T-helper 2 cell treated with Interferon-gamma antibody and Interleukin-4, amounts not matched to agents 100 ng/mL and 5 ng/mL, for 36 hours (primary cell): ENCODE data around the gene FKBP8. TPM values are rescaled to one million over a fixed set of nuclear protein-coding genes. Genes with fewer than 3 reads are reported as not detected.
"Not testable (repeated sequence)": the region's sequence is repeated elsewhere in the genome, so short reads cannot be mapped to it uniquely, and the experiment has no call there.

ENCODE experiments used
- intact Hi-C: fragments of 100-400 bp; cut with micrococcal nuclease; formaldehyde crosslinking; loops from one replicate; pipeline ENCODE4 v1.15.1; 2023
- total RNA-seq: library from RNA; stranded (reverse); gene quantifications from 2 replicates; pipeline ENCODE4 v1.2.3, GENCODE V29; 2022

Gene FKBP8
- total RNA-seq, result 191 and 201 TPM in 2 replicates

DNA sequence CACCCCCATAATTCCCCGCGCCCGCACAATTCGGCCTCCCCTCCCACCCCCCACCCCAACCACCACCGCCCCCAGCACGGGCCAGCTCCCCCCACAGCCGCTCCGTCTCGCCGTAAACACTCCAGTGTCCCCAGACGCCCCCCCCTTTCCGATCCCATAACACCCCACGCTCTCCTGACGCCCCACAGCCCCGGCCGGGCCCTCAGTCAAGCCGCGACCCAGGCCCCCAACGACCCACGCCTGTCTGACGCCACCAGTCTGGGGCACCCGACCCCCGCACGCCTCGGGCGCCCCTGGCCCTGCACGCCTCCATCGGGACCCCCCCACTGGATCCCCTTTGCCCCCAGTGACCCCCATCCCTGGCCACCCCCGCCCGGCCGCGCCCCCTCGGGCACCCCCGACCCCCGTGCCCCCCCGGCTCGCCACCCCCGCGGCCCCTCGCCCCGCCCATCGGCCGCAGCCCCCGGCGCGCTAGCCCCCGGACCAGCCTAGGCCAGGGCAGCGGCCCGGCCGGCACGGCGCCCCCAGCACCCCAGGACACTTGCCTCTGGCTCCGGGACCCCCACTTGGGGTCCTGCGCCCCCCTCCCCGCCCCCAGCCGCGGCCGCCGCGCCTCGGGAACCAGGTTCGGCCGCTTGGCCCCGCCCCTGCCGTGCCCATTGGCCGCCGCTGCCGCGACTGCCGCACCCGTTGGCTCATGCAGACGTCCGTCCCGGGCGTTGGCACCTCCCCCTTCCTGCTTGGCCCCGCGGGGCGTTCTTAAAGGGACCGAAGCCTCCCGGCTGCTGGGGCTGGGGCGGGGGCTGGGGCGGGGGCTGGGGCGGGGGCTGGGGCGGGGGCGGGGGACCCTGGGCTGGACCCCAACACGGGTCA is at the start of gene FKBP8:
TSS of gene FKBP8 (minus strand) at position 633 of the 873 bp plus-strand sequence. CDS start 1,603 bp downstream, outside the sequence.
- intact Hi-C loops, result loop anchor here (1.0 kb wide), 2 partner anchors 21 to 46 kb away; partner anchors contain the start of gene ELL

DNA sequence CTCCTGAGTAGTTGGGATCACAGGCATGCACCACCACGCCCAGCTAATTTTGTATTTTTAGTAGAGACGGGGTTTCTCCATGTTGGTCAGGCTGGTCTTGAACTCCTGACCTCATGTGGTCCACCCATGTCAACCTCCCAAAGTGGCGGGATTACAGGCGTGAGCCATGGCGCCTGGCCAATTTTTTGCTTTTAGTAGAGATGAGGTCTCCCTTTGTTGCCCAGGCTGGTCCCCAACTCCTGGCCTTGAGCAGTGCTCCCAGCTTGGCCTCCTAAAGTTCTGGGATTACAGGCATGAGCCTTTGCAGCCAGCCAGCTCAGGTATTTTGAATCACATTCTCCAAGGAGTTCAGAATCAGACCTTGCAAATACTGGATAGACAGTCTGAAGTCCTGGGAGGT is 49.4 kb upstream of the FKBP8 start:
- intact Hi-C loops, result not testable (repeated sequence)

DNA sequence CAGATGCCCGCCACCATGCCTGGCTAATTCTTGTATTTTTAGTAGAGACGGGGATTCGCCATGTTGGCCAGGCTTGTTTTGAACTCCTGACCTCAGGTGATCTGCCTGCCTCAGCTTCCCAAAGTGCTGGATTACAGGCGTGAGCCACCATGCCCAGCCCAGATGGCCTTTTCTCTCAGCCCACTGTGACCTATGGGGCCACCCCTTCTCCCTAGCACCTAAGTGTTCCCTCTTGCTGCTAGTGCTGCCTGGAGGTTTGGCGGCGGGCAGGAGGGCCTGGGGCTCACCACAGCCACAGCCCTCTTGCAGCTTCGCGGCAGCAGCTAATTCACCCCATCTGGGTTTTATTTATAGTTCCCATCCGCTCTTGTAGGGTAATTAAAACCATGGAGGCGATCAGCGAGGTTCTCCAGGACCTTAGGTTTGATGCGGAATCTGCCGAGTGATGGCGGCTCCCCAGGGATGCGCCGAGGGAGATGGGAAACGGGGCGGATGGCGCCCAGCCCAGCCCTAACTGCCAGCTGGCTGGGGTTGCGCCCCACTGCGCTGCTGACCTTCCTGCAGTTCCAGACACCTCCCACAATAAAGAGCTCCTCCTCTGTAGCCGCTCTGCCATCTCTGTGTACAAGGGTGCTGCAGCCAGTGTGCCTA is 48.5 kb upstream of the FKBP8 start:
- intact Hi-C loops, result no loop called here

DNA sequence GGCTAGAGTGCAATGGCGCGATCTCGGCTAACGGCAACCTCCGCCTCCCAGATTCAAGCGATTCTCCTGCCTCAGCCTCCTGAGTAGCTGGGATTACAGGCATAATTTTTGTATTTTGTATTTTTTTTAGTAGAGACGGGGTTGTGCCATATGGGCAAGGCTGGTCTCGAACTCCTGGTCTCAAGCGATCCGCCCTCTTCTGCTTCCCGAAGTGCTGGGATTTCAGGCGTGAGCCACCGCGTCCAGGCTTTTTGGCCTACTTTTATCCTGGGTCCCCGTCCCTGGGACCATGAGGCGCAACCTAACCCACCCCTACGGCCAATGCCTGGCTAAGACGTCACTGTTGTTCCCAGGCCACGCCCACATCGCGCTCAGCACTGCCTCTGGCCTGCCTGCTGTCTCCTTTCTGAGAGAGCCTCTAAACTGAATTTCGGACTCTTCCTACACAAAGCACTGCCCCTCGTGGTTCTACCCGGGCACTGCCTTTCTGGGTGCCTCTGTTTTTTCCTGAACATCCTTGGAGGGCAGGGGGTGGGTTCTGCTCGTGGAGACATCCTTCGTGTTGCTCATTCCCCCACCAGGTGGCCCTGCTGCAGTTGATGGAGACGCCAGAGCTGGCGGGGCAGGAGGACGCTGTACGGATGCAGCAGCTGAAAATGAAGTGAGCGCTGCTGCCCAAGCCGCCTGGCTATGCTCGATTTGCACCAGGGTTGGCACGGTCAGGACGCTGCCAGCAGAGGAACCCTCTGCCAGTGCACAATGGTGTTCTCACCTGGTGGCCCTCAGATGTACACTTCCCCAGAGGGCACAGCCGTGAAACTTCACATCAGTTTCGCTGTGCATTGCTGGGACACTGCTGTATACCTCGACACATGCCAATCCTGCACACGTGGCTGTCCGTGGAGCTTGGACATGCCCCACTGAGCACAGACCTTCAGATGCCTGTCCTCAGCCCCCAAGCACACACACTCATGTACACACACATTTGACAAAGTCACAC is 47.2 kb upstream of the FKBP8 start:
- intact Hi-C loops, result no loop called here

DNA sequence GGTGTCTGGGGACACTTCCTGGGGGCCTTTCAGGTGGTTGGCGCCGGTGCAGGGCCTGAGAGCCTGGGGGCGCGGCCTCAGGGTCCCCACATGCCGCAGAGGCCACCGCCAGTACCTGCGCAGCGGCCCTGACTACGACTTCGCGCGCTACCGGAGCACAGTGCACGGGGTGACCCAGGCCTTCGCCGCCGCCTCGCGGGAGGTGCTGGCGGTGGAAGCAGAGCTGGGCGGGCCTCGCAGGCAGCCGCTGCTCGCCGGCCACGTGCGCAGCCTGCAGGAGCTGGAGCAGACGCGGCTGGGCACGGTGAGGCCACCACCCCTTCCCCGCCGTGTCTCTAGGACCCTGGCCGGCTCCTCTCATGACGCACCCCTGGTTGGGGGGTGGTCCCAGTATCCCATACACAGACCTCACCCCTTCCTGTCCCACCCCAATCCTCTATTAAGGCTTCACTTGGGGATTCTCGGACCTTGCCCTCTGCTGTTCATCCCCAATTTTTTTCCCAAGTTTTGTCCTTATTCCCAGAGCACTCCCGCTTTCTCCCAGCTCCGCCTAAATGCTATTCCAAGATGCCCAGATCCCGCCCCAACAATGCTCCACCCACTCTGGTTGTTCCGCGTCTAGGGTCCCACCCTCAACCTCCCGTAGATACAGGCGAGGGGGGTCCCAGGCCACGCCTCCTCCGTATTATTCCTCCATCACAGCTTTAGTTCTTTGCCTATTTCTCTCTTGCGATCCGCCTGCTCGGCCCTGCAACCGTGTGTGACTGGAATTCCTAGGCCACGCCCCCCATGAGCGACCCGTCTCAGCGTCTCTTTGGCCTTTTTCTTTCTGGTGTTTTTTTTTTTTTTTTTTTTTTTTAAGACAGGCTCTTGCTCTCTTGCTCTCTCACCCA is 46.3 kb upstream of the FKBP8 start:
- intact Hi-C loops, result loop anchor here (1.0 to 5.0 kb wide), 4 partner anchors 46 to 122 kb away; partner anchors contain the start of genes ELL, FKBP8 and KLHL26

DNA sequence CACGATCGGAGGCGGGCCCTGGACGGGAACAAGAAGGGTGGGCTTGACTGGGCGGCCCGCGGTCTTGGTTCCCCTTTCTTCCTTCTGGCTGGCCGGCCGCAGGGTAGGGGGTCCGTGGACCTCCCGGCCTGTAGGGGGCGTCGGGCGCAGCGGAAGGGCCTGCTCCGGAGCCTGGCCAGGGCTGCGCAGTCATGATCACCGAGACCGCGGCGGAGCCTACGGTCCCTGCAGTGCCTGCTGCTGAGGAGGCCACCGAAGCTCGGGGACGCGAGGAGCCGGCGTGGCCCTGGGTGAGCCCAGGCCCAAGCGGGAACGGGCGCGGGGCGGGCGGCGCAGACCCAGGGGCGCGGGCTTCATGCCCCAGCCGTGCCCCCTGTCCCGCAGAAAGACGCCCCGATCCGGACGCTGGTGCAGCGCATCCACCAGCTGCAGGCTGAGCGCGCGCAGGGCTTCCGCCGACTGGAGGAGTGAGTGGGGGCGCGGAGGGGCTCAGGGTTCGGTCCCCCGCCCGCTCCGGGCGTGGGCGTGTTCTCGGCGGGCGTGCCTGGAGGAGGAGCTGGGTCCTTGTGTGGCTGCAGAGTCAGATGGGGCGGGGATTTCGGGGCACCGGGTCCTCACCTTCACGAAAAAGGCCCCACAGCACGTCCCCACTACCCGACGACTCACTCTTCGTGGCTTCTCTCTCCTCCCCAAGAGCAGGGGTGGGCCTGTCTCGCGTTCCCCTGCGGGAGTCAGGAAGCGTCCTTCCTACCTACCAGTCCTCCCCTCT is 45.4 kb upstream of the FKBP8 start, which contains the start of gene REX1BD:
TSS of gene REX1BD (plus strand) at position 188 of the 769 bp plus-strand sequence. CDS start at position 192, 4 bp downstream.
- intact Hi-C loops, result loop anchor here (1.0 to 5.0 kb wide), 5 partner anchors 17 to 121 kb away; partner anchors contain the start of genes ELL, FKBP8, KLHL26 and UBA52

DNA sequence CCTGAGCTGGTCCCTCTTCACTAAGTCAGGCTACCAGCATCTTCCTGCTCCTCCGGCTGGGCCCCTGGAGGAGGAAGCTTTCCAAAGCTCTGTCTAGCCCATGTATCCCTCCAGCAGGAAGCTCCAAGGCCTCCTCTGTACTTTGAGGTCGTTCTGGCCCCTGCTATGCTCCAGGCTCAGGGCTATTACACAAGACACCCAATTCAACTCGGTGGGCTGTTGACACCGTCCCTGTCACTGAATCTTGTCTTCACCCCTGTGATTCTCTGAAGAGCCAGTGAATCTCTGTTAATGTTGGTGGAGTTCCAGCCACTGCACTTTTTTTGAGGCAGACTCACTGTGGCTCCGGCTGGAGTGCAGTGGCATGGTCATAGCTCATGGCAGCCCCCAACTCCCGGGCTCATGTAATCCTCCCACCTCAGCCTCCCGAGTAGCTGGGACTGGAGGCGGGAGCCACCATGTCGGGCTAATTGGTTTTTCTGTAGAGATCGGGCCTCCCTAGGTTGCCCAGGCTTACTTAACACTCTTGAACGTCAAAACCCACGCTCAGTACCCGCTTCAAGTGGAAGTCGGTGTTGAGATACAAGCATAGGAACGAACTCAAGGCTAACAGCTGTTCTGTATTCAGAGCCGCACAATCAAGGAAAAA is 44.7 kb upstream of the FKBP8 start:
- intact Hi-C loops, result loop anchor here (1.0 to 5.0 kb wide), 3 partner anchors 17 to 121 kb away; partner anchors contain the start of genes KLHL26 and UBA52

DNA sequence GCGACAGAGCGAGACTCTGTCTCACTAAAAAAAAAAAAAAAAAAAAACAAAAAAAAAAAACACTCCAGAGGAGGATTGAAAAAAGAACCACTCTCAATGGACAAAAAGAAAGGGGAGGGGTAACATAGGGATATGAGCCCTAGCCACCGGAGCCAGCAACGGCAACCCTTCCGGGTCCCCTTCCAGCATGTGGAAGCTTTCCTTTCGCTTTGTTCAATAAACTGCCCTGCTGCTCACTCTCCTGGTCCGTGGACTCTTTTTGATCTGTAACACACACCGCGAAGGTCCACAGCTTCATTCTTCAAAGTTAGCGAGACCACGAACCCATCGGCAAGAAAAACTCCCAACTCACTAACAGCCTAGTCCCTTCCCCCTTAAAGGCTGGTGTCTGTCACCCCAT is 44.2 kb upstream of the FKBP8 start:
- intact Hi-C loops, result loop anchor here (5.0 kb wide), 1 partner anchor 120 kb away; no protein-coding TSS in a partner anchor

DNA sequence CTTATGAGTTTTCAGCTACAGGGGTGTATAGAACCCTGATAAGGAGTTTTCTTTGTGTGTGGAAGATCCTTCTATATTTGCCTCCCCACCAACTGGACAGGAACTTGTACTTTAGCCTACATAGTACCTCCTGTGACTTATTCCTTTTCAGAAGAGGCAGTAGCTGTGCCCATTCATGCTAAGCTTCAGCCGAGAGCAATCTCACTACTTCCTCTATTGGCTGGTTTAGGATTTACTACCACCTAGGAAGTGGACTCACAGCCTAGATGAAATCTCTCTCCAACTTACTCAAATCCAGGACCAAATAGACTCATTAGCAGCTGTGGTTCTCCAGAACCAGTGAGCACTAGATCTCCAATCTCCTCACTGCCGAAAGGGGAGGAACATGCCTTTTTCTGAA is 42.9 kb upstream of the FKBP8 start:
- intact Hi-C loops, result loop anchor here (5.0 kb wide), 1 partner anchor 119 kb away; no protein-coding TSS in a partner anchor

DNA sequence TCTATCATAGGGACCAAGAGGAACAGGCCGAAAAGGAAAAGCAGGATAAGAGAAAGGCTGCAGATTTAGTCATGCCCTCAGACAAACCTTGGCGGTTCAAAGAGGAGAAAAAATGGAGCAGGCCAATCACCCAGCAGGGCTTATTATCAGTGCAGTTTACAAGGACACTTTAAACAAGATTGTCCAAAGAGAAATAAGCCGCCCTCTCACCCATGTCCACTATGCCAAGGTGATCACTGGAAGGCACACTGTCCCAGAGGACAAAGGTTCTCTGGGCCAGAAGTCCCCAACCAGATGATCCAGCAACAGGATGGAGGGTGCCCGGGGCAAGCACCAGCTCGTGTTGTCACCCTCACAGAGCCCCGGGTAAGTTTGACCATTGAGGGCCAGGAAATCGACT is 36.9 kb upstream of the FKBP8 start:
- intact Hi-C loops, result no loop called here

DNA sequence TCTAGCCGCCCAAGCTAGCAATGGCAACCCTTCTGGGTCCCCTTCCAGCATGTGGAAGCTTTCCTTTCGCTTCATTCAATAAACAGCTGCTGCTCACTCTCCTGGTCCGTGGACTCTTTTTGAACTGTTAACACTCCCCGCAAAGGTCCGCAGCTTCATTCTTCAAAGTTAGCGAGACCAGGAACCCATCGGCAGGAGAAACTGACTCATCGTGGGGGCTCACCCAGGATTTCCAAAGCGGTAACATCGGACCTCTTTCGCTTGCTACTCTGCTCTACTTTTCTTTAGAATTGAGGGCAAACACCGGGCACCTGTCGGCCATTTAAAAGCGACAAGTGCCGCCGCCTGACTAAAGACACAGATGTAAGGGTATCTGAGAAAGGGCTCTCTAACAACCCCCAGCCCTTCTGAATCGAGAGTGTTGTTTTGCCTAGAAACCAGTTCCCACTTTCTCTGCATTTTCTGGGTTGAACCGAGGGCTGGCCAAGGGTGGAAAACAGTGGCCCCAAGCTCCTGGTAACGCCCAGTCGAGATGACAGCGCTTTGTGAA is 34.1 kb upstream of the FKBP8 start:
- intact Hi-C loops, result no loop called here

DNA sequence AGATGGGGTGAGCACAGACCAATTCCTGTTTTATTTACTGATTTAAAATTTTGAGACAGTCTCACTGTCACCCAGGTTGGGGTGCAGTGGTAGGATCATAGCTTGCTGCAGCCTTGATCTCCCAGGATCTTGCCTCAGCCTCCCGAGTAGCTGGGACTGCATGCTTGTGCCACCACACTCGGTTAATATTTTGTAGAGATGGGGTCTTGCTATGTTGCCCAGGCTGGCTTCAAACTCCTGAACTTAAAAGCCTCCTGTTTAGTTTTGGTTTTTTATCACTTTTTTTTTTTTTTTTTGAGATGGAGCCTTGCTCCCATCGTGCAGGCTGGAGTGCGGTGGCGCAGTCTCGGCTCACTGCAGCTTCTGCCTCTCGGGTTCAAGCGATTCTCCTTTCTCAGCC is 33.0 kb upstream of the FKBP8 start:
- intact Hi-C loops, result no loop called here

DNA sequence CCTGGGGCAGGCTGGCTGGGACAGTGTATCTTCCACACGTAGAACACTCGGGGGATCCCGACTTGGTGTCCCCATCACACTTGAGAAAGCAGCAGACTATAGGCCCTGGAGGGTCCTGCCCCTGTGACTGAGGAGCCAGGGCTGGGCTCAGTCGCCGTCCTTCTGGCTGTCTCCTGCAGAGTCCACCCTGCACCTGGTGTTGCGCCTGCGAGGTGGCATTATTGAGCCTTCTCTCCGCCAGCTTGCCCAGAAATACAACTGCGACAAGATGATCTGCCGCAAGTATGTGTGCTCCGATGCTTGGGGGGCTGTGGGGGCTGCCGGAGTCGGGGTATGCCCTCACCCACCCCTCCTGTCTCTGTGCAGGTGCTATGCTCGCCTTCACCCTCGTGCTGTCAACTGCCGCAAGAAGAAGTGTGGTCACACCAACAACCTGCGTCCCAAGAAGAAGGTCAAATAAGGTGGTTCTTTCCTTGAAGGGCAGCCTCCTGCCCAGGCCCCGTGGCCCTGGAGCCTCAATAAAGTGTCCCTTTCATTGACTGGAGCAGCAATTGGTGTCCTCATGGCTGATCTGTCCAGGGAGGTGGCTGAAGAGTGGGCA is 31.4 kb upstream of the FKBP8 start:
- intact Hi-C loops, result no loop called here

DNA sequence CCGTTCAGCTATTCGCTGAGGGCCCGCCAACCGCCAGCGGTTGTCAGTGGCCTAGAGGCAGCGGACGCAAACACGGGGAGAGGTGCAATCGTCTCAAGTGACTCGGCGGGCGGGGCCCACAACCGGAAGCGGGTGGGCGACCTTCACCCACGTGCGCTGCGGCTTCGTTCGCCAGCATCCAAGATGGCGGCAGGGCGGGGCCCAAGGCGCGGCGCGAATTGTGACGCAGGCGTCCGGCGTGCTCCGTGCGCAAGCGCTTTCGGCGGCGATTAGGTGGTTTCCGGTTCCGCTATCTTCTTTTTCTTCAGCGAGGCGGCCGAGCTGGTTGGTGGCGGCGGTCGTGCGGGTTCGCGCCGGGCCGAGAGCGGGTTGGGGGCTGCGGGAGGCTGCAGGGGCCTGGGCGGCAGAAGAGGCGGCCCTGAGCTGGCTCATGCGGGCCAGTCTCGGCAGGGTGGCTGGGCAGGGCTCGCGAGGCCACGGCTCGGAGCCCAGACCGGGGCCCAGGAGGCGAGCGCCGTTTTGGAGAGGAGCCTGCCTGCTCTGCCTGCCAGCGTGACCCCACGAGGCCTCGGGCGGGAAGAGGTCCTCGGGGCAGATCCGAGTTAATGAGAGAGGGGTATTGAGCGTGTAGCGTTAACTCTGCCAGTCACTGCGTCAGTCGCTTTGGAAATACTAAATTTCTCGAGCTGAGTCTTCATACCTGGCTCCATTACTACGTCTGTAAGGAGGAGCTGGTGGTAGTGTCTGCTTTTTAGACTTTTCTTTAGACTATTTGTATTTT is 28.4 kb upstream of the FKBP8 start, which contains the start of gene UBA52:
TSS of gene UBA52 (plus strand) at position 294 of the 781 bp plus-strand sequence. CDS start 1,444 bp downstream, outside the sequence.
- intact Hi-C loops, result loop anchor here (1.0 kb wide), 6 partner anchors 14 to 348 kb away; partner anchors contain the start of genes COPE, DDX49, ELL and KXD1

DNA sequence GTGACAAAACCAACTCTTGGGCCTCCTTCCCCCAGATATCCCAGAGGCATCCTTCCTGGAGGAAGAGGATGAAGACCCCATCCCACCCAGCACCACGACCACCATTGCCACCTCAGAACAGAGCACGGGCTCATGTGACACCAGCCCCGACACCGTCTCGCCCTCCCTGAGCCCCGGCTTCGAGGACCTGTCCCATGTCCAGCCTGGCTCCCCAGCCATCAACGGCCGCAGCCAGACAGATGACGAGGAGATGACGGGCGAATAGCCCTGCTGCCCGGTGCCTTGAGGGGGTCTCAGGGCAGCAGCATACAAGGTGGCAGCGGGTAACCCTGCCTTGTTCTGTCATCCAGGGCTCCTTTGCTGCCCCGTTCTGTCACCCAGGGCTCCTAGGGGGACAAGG is 25.0 kb upstream of the FKBP8 start:
- intact Hi-C loops, result no loop called here

DNA sequence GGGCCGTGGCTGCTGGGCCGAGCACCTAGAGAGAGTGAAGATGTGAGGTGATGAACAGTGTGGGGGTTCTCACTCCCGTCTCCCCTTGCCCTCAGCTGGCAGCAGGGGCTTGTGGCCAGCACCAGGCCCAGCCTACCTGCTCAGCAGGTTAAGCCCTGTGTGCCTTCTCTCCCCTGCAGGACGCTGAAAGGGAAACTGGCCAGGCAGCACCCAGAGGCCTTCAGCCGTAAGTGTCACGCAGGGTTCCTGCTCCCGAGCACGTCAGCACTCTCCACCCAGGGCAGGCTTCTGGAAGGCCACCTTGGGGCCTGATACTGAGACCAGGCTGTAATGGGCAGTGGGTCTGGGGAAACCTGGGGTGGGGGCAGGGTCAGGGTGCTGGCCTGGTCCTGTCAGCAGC is 23.6 kb upstream of the FKBP8 start:
- intact Hi-C loops, result no loop called here

DNA sequence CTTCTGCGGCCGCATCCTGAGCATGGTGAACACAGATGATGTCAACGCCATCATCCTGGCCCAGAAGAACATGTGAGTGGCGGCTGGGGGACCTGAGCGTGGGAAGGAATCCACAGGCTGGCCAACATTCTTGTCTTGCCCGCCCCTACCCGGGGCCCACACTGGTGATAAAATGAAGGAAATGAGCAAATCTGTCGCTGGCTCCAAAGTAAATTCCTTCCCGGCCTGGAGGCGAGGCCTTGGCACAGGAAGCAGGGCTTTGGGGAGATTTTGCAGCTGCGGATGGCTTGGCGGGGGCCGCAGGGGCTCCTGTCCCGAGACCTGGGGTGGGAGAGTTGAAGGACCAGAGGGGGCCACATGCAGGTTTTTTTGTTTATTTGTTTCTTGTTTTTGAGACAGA is 18.7 kb upstream of the FKBP8 start:
- intact Hi-C loops, result no loop called here
